Uterus (tissue), 4 donors: ENCODE measurements around the gene PLCB2. TPM values are rescaled to one million over a fixed set of nuclear protein-coding genes. Genes with fewer than 3 reads are reported as not detected.

Experiments used
- DNase-seq, 2 donors: peaks; one replicate each; pipeline ENCODE4 v3.0.0-alpha.2; 2019 to 2020
- H3K27ac ChIP-seq, 2 donors: fragments of 200-600 bp; sonication (generic); 1 replicate in 1 of 2; 2 replicates in 1 of 2; pipeline ENCODE4 v1.5.1; 2016 to 2018
- H3K27me3 ChIP-seq, 2 donors: fragments of 200-600 bp; sonication (generic); one replicate each; pipeline ENCODE4 v1.5.1; 2018 to 2019; ENCODE audit warnings: control low read depth in 1 of 2
- H3K36me3 ChIP-seq, 2 donors: fragments of 200-600 bp; sonication (generic); one replicate each; pipeline ENCODE4 v1.5.1; 2019; ENCODE audit warnings: control low read depth in 1 of 2
- H3K4me1 ChIP-seq, 2 donors: fragments of 200-600 bp; sonication (generic); one replicate each; pipeline ENCODE4 v1.5.1; 2018 to 2019; ENCODE audit warnings: control low read depth in 1 of 2
- H3K4me3 ChIP-seq, 2 donors: fragments of 200-600 bp; sonication (generic); 1 replicate in 1 of 2; 2 replicates in 1 of 2; pipeline ENCODE4 v1.5.1; 2018 to 2019; ENCODE audit warnings: mild to moderate bottlenecking in 1 of 2
- H3K9me3 ChIP-seq, 2 donors: fragments of 200-600 bp; sonication (generic); one replicate each; pipeline ENCODE4 v1.5.1; 2019; ENCODE audit warnings: control low read depth in 1 of 2
- CTCF ChIP-seq, 4 experiments: fragments of 200-600 bp in 2 of 4; fragments of 450-650 bp in 2 of 4; sonication (generic) in 2 of 4; IDR thresholded peaks; one replicate each; pipeline ENCODE4 v1.5.1; 2016 to 2019; ENCODE audit warnings: antibody characterized with exemption in 4 of 4, mild to moderate bottlenecking in 2 of 4, moderate library complexity in 1 of 4
- POLR2A ChIP-seq, 2 donors: fragments of 450-650 bp; IDR thresholded peaks; one replicate each; pipeline ENCODE4 v1.6.1; 2016; ENCODE audit warnings: antibody characterized with exemption in 2 of 2, mild to moderate bottlenecking in 1 of 2, moderate library complexity in 1 of 2
- intact Hi-C: fragments of 100-400 bp; cut with DNase I; formaldehyde crosslinking; loops from one replicate; pipeline ENCODE4 v1.15.1; 2023; ENCODE audit warnings: low total_unique reads
- total RNA-seq, 4 donors: library from RNA; depleted of rRNA in 3 of 4; stranded (reverse); fragments of >200 nt in 3 of 4; gene quantifications; one replicate each; pipeline versions ENCODE4 v1.1.0 to v1.2.4, GENCODE V29; 2014 to 2023
- donor health status: DM: yes; HTN: yes; CAD: no.

The PLCB2 gene
- total RNA-seq, 4 donors from 2014 or later: 3.5 to 19.0 (median 9.3) TPM

GRCh38 chr15:40281801-40282146 lies 26.0 kb downstream of the PLCB2 start:
- peaks cover 0 to 21% of the 10 kb centered on the region in 2 donors for H3K4me1 ChIP-seq
- no peaks in the 10 kb centered on the region for H3K36me3 ChIP-seq
- no peak for DNase-seq
- no peaks in the 10 kb centered on the region for H3K9me3 ChIP-seq
- no peak for TF ChIP-seq POLR2A (IDR thresholded peaks at IDR 0.05)
- TF ChIP-seq CTCF (IDR thresholded peaks at IDR 0.05): no peak
- H3K4me3 ChIP-seq: peak overlapping the region in 1 of 2 donors; percentile 31
- peaks cover 19 to 32% of the 10 kb centered on the region in 2 donors for H3K27me3 ChIP-seq
- intact Hi-C loops: loop anchor here (10.0 kb wide), 1 partner anchor 63 kb away; the partner anchor contains the start of gene CCDC9B
- H3K27ac ChIP-seq: no peak overlapping the region

DNA sequence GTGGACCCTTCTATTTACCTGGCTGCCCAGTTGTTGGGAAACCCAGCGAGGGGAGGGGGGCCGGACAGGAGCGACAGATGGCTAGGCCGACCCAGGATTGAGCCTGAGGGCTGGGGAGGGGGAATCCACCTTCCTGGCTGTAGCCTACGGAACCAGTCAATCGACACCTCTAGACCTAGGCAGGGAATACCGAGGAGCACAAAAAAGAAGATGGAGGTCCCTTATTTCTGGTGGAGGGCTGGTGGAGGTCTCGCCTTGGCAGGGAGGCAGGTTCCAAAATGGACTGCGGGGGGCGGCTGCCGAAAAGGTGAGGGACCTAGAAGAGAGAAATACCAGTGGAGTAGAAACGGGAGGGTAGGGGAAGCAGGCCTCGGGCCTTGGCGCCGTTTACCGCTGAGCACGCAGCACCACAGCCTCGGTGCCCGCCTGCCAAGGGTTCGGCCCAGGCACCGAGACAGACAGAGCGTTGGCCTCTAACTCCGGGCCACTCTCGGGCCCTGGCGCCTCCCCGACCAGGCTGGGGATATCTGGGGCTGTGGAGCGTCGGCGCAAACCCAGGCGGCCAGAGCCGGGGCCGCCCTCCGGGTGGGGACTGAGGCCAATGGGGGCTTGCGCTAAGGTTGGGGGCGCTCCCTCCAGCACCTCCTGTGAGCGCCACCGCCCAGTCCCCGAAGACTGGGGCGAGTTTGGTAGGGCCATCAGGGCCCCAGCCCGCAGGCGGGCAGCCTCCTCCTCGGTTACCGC lies 26.5 kb downstream of the PLCB2 start:
- Histone ChIP-seq H3K36me3 (no peaks in the 10 kb centered on the region), H3K4me3 (no peak overlapping the region), H3K9me3 (no peaks in the 10 kb centered on the region), H3K27me3 (peaks cover 19 to 32% of the 10 kb centered on the region in 2 donors), H3K27ac (no peak overlapping the region), H3K4me1 (peaks cover 0 to 21% of the 10 kb centered on the region in 2 donors)
- DNase-seq: no peak
- intact Hi-C loops: loop anchor here (10.0 kb wide), 1 partner anchor 64 kb away; the partner anchor contains the start of gene CCDC9B
- TF ChIP-seq POLR2A (IDR thresholded peaks at IDR 0.05) (no peak), CTCF (IDR thresholded peaks at IDR 0.05) (no peak)

- TF ChIP-seq CTCF (IDR thresholded peaks at IDR 0.05): no peak
- TF ChIP-seq POLR2A (IDR thresholded peaks at IDR 0.05): no peak
- Histone ChIP-seq H3K27me3 (peaks cover 19 to 32% of the 10 kb centered on the region in 2 donors), H3K4me1 (peaks cover 0 to 21% of the 10 kb centered on the region in 2 donors), H3K4me3 (no peak overlapping the region), H3K27ac (no peak overlapping the region), H3K36me3 (no peaks in the 10 kb centered on the region), H3K9me3 (no peaks in the 10 kb centered on the region)
- intact Hi-C loops: loop anchor here (10.0 kb wide), 1 partner anchor 64 kb away; the partner anchor contains the start of gene CCDC9B
- no peak for DNase-seq
These were observed 27.3 kb downstream of the PLCB2 start for GRCh38 chr15:40280260-40281056.

DNA sequence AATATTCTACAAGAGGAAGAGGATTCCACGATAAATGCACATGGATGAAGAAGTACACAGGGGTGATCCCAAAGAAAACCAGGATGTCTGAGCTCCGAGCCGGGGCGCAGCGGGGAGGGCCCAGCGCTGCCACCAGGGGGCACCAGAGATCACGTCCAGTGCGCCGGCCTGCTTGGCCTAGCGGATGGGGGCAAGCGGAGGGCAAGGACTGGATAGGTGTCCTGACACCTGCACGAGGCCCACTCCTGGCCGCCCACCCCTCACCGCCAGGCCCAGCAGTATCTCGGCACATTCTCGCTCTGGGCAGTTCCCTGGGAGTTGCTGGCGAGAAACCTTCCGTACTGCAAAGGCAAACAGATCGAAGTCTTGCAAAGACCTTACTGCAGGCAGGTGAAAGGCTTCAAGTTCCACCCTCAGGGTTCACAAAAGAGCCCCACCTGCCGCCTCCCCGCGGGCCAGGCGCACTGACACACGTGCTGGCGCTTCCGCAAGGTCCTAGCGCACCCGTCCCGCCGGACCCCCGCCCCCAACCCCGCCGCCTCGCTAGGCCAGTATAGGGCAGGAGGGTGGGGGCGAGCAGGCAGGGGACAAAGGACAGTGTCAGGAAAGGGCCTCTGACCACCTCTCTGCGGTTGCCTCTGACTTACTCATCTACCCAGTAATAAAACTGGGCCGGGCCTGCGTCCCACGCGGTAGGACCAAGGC lies 28.1 kb downstream of the PLCB2 start:
- Histone ChIP-seq H3K9me3 (no peaks in the 10 kb centered on the region), H3K4me1 (peaks cover 0 to 21% of the 10 kb centered on the region in 2 donors), H3K4me3 (no peak overlapping the region), H3K27ac (no peak overlapping the region), H3K27me3 (peaks cover 19 to 32% of the 10 kb centered on the region in 2 donors), H3K36me3 (no peaks in the 10 kb centered on the region)
- TF ChIP-seq CTCF (IDR thresholded peaks at IDR 0.05): peak; percentile 86 to 98 (median 92)
- TF ChIP-seq POLR2A (IDR thresholded peaks at IDR 0.05): no peak
- DNase-seq: peak; percentile 59 to 74
- intact Hi-C loops: loop anchor here (5.0 to 10.0 kb wide), 2 partner anchors 65 to 143 kb away; partner anchors contain the start of gene CCDC9B
